K562 (cell line): Measurements from ENCODE around the gene GRK1. TPM values are rescaled to one million over a fixed set of nuclear protein-coding genes. Genes with fewer than 3 reads are reported as not detected.

ENCODE experiments used
- ATAC-seq: fragments of 200-7000 bp; cut with Tn5 transposase; 3 replicates; pipeline ENCODE4 v1.9.1; 2020; ENCODE audit warnings: moderate library complexity
- BruUV-seq: library from RNA; stranded (reverse); fragments of 400-500 nt; replicated peaks from 2 replicates; lab custom pipeline; 2021; lab: Mats Ljungman, UMichigan
- CTCF ChIA-PET: fragments of 300-600 bp; formaldehyde crosslinking; extraction: SDS; loops from one replicate; lab custom pipeline; 2021; ENCODE audit warnings: low intra/inter-chr PET ratio; lab: Yijun Ruan, JAX
- POLR2A ChIA-PET: fragments of 300-600, 350-650 bp; sonication (Branson Sonifier 250); formaldehyde crosslinking; extraction: SDS; loops from one replicate; lab custom pipeline; 2021; ENCODE audit warnings: antibody characterized with exemption, inconsistent platforms; lab: Yijun Ruan, JAX
- DNase-seq, 4 experiments: peaks; one replicate each; pipeline versions ENCODE4 v3.0.0 to v3.0.0-alpha.2; 2011 to 2018; ENCODE audit warnings: low spot score in 3 of 4, mixed read lengths in 3 of 4; ENCODE audit errors: extremely low read depth in 1 of 4
- FAIRE-seq: peaks from 2 replicates; lab custom pipeline; 2011; peaks lifted over from hg19 to GRCh38; lab: Jason Lieb, UNC
- H2AFZ ChIP-seq: 2 replicates; pipeline ENCODE4 v1.6.0; 2011; ENCODE audit warnings: low read depth, low read length, control low read depth, inconsistent platforms
- H3K27ac ChIP-seq: fragments of 200-600 bp; 3 replicates; pipeline ENCODE4 v1.8.0; 2011; ENCODE audit warnings: low read depth, mild to moderate bottlenecking, control low read depth, inconsistent platforms, low read length, moderate library complexity, mixed read lengths; ENCODE audit errors: extremely low read depth
- H3K27me3 ChIP-seq, 2 experiments: fragments of 300-600 bp in 1 of 2; 2 replicates in 1 of 2; 3 replicates in 1 of 2; pipeline versions ENCODE4 v1.6.0 to v1.8.0; 2011; ENCODE audit warnings: inconsistent platforms in 2 of 2, low read length in 2 of 2, mild to moderate bottlenecking in 1 of 2, mixed read lengths in 1 of 2, moderate library complexity in 1 of 2; ENCODE audit not compliant: control insufficient read depth in 2 of 2, insufficient read depth in 2 of 2
- H3K36me3 ChIP-seq: fragments of 300-600 bp; 3 replicates; pipeline ENCODE4 v1.8.0; 2011; ENCODE audit warnings: mild to moderate bottlenecking, low read length, inconsistent platforms; ENCODE audit not compliant: control insufficient read depth, insufficient read depth
- H3K4me1 ChIP-seq, 2 experiments: fragments of 200-600 bp in 1 of 2; replicated peaks in 1 of 2; 2 replicates in 1 of 2; 3 replicates in 1 of 2; pipeline versions ENCODE4 v1.5.1 to v1.8.0; 2011; ENCODE audit warnings: inconsistent platforms in 2 of 2, low read length in 2 of 2, mild to moderate bottlenecking in 1 of 2, mixed read lengths in 1 of 2, moderate library complexity in 1 of 2; ENCODE audit not compliant: control insufficient read depth in 2 of 2, insufficient read depth in 2 of 2
- H3K4me2 ChIP-seq: 2 replicates; pipeline ENCODE4 v1.6.1; 2011; ENCODE audit warnings: low read length, control low read depth, inconsistent platforms, mixed read lengths; ENCODE audit not compliant: insufficient read depth
- H3K4me3 ChIP-seq: fragments of 200-600 bp; sonication (generic), shearing (Covaris generic); 2 replicates; pipeline ENCODE4 v1.5.1; 2016; ENCODE audit warnings: control low read depth, inconsistent platforms
- H3K79me2 ChIP-seq: fragments of 200-600 bp; 3 replicates; pipeline ENCODE4 v1.8.0; 2011; ENCODE audit warnings: low read length, inconsistent platforms; ENCODE audit not compliant: control insufficient read depth, insufficient read depth
- H3K9ac ChIP-seq, 2 experiments: 2 replicates each; pipeline versions ENCODE4 v1.6.0 to v1.6.1; 2011; ENCODE audit warnings: low read depth in 2 of 2, low read length in 2 of 2, control low read depth in 1 of 2, inconsistent platforms in 1 of 2, mild to moderate bottlenecking in 1 of 2, mixed read lengths in 1 of 2; ENCODE audit not compliant: insufficient read depth in 1 of 2
- H3K9me1 ChIP-seq: one replicate; pipeline ENCODE4 v1.6.0; 2011; ENCODE audit warnings: inconsistent platforms, mild to moderate bottlenecking, low read length, moderate library complexity; ENCODE audit not compliant: control insufficient read depth, insufficient read depth
- H3K9me3 ChIP-seq: replicated peaks from 2 replicates; pipeline ENCODE4 v1.5.1; 2011; ENCODE audit warnings: low read depth, low read length, inconsistent platforms; ENCODE audit not compliant: control insufficient read depth, insufficient read depth
- H4K20me1 ChIP-seq: replicated peaks from 2 replicates; pipeline ENCODE4 v1.6.1; 2011; ENCODE audit warnings: low read length, inconsistent platforms, mixed read lengths; ENCODE audit not compliant: control insufficient read depth, insufficient read depth
- BCL6 ChIP-seq: fragments of 250-450 bp; sonication (Bioruptor Pico); IDR thresholded peaks from 2 replicates; pipeline ENCODE4 v1.4.0; 2020
- HNRNPH1 ChIP-seq: fragments of 200-400 bp; formaldehyde crosslinking; optimal IDR thresholded peaks from 2 replicates; pipeline ENCODE3; 2017; ENCODE audit warnings: low read depth, mild to moderate bottlenecking, low read length, moderate library complexity
- IRF1 ChIP-seq: sonication (generic); formaldehyde crosslinking; IDR thresholded peaks from 2 replicates; pipeline ENCODE4 v1.8.0; 2022; ENCODE audit warnings: missing genetic modification reagents, mild to moderate bottlenecking, borderline replicate concordance
- RREB1 ChIP-seq: fragments of 250-450 bp; sonication (Bioruptor Pico); IDR thresholded peaks from 2 replicates; pipeline ENCODE4 v1.4.0; 2020
- SETDB1 ChIP-seq: IDR thresholded peaks from one replicate; pipeline ENCODE4 v1.6.1; 2012; ENCODE audit warnings: low read length, control low read depth, inconsistent platforms
- SLC30A9 ChIP-seq: fragments of 250-450 bp; sonication (Bioruptor Pico); IDR thresholded peaks from 2 replicates; pipeline ENCODE4 v1.8.0; 2022; ENCODE audit warnings: mild to moderate bottlenecking, moderate library complexity
- SP2 ChIP-seq: IDR thresholded peaks from 2 replicates; pipeline ENCODE4 v1.6.1; 2011; ENCODE audit warnings: mild to moderate bottlenecking, low read depth, low read length, moderate library complexity; ENCODE audit not compliant: poor library complexity, severe bottlenecking; ENCODE audit errors: extremely low read depth
- TEAD4 ChIP-seq, 2 experiments: sonication (generic) in 1 of 2; formaldehyde crosslinking in 1 of 2; IDR thresholded peaks; 2 replicates each; pipeline versions ENCODE4 v1.6.1 to v1.8.0; 2012 to 2022; ENCODE audit warnings: borderline replicate concordance in 1 of 2, inconsistent platforms in 1 of 2, low read length in 1 of 2, mild to moderate bottlenecking in 1 of 2, missing genetic modification reagents in 1 of 2
- ZKSCAN1 ChIP-seq: fragments of 150-350 bp; IDR thresholded peaks from 2 replicates; pipeline ENCODE4 v1.6.1; 2016; ENCODE audit warnings: low read depth, low read length
- ZNF12 ChIP-seq: sonication (generic); formaldehyde crosslinking; IDR thresholded peaks from 2 replicates; pipeline ENCODE4 v1.4.0; 2020; ENCODE audit warnings: mild to moderate bottlenecking, missing genetic modification reagents
- ZNF175 ChIP-seq: fragments of 200-800 bp; sonication (Bioruptor generic); IDR thresholded peaks from 2 replicates; pipeline ENCODE4 v1.6.1; 2016; ENCODE audit warnings: low read depth, mild to moderate bottlenecking, missing genetic modification characterization, missing compliant biosample characterization
- ZNF224 ChIP-seq: sonication (generic); formaldehyde crosslinking; IDR thresholded peaks from 2 replicates; pipeline ENCODE4 v1.8.0; 2022; ENCODE audit warnings: mild to moderate bottlenecking, missing genetic modification reagents
- ZNF512 ChIP-seq: IDR thresholded peaks from 2 replicates; pipeline ENCODE4 v1.6.1; 2016; ENCODE audit warnings: missing genetic modification characterization, missing compliant biosample characterization
- WGBS: fragments of 100-300 bp; shearing (Covaris generic); methylation state at CpG from one replicate; pipeline ENCODE4 v1.1.6; 2016; ENCODE audit warnings: low coverage, mixed read lengths; ENCODE audit not compliant: insufficient coverage; ENCODE audit errors: missing lambda C conversion rate; 5-methylcytosine and 5-hydroxymethylcytosine counted together
- in situ Hi-C: fragments of 300-500 bp; cut with MboI; formaldehyde crosslinking; loops from 4 replicates; pipeline ENCODE4 v1.15.0; 2018; ENCODE audit warnings: inconsistent platforms, mixed read lengths
- intact Hi-C: fragments of 100-400 bp; cut with micrococcal nuclease; formaldehyde crosslinking; loops from 2 replicates; pipeline ENCODE4 v1.14.2; 2022
- polyA plus RNA-seq, 8 experiments: library from polyadenylated mRNA; depleted of rRNA in 4 of 8; stranded (reverse) in 5 of 8; unstranded in 3 of 8; fragments of >200 nt; fragmentation: Nextera tagmentation in 2 of 8; fragmentation: Illumina TruSeq in 1 of 8; extraction: Ambion mirVana in 2 of 8; extraction: Trizol in 1 of 8; gene quantifications; 2 replicates each; pipeline versions ENCODE4 v1.2.1 to v1.2.3, GENCODE V29; 2011 to 2014; ENCODE audit warnings: inconsistent platforms in 1 of 8, missing spikeins in 1 of 8
- total RNA-seq, 7 experiments: library from RNA; depleted of rRNA in 6 of 7; stranded (reverse); fragments of >200 nt in 6 of 7; fragmentation: Illumina TruSeq in 2 of 7; extraction: Trizol in 2 of 7; gene quantifications; 2 replicates each; pipeline versions ENCODE4 v1.2.1 to v1.2.3, GENCODE V29; 2011 to 2021; ENCODE audit warnings: low replicate concordance in 1 of 7

Gene GRK1
- total and polyA plus RNA-seq, 9 of the 15 experiments (the other 6 are each of a cell fraction or from before 2014, with no cell fraction given) = 0.09 TPM; not detected in 8

- peaks cover 4% of the 10 kb centered on the region; the same call in 1 of the 3 replicates for H3K79me2 ChIP-seq
- no peaks in the 10 kb centered on the region for H3K27me3 ChIP-seq
- H3K36me3 ChIP-seq = peaks cover 97% of the 10 kb centered on the region
- ChIA-PET CTCF (no interaction called here), POLR2A (no interaction called here)
- H3K9ac ChIP-seq = no peak overlapping the region
- H4K20me1 ChIP-seq = no peaks in the 10 kb centered on the region
- BruUV-seq = no TSS peak
- H2AFZ ChIP-seq = no peak overlapping the region
- 97% methylated on average over 13 of the region's 25 CpGs for WGBS
- intact Hi-C loops = no loop called here
- FAIRE-seq = no peak
- no peak for DNase-seq
- no peak overlapping the region for H3K4me3 ChIP-seq
- in situ Hi-C loops = no loop called here
- no peaks in the 10 kb centered on the region; the same call in 1 of the 2 replicates for H3K9me3 ChIP-seq
- no peak overlapping the region for H3K4me2 ChIP-seq
- H3K4me1 ChIP-seq = no peaks in the 10 kb centered on the region
- H3K27ac ChIP-seq = no peak overlapping the region
- no peaks in the 10 kb centered on the region for H3K9me1 ChIP-seq
- no peak for ATAC-seq
- TF ChIP-seq TEAD4 (IDR thresholded peaks at IDR 0.05; ENCODE audit: low read length) (no peak), TEAD4 (CRISPR knock-in tag; IDR thresholded peaks at IDR 0.05; ENCODE audit: borderline replicate concordance) (no peak), SETDB1 (no peak), ZNF12 (CRISPR knock-in tag) (no peak), BCL6 (CRISPR knock-in tag) (no peak), SLC30A9 (CRISPR knock-in tag) (no peak), SP2 (no peak), ZNF224 (no peak), HNRNPH1 (no peak), IRF1 (no peak), RREB1 (CRISPR knock-in tag) (no peak), ZNF512 (tag) (no peak), ZKSCAN1 (no peak), ZNF175 (CRISPR knock-in tag) (no peak)
Measured at GRCh38 chr13:113635709-113636108, 31.3 kb upstream of the GRK1 start.
